Left hindlimb (tissue), 1 donor: Measurements from ENCODE around the gene ZNRF3.
A peak's percentile ranks its signal among the peaks of the same experiment; 100 is the strongest.

Experiments used
- DNase-seq: peaks from one replicate; pipeline ENCODE4 v3.0.0-alpha.2; 2018

Gene ZNRF3

DNA sequence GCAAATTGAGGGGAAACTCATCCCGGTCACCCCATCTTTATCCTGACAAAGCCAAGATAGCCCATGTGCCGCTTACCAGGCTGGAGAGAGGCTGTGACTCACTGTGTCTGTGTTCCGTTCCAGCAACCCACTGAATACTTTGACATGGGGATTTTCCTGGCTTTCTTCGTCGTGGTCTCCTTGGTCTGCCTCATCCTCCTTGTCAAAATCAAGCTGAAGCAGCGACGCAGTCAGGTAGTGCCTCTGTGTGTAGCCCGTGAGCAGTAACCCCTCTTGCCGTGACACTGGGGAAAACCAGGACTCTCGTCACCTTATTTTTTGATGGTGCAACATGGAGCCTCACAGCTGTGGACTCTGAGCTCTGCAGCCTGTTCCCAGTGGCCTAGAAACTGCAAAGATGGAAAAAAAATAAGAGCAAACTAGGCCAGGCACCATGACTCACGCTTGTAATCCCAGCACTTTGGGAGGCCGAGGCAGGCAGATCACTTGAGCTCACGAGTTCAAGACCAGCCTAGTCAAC, 161.3 kb downstream of the ZNRF3 start:
- no peak for DNase-seq

DNA sequence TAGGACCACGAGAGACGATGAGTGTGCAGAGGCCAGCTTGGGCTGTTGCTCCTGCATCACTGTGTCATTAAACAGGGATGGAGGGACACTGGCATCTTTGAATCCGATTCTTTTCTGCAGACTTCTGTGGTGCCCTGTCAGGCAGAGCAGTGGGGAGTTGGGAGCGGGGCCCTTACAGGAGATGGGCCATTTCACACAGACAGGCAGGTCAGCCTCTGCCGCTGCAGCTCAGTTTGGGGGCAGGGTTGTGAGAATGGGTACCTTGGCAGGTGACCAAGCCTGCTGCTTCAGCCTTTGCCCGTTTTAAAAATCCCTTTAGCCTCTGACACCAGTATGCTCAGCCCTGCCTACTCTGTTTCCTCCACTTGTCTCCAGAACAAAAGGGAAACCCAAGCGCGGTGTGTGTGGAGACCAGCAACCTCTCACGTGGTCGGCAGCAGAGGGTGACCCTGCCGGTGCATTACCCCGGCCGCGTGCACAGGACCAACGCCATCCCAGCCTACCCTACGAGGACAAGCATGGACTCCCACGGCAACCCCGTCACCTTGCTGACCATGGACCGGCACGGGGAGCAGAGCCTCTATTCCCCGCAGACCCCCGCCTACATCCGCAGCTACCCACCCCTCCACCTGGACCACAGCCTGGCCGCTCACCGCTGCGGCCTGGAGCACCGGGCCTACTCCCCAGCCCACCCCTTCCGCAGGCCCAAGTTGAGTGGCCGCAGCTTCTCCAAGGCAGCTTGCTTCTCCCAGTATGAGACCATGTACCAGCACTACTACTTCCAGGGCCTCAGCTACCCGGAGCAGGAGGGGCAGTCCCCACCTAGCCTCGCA, 165.7 kb downstream of the ZNRF3 start:
- DNase-seq, result no peak

DNA sequence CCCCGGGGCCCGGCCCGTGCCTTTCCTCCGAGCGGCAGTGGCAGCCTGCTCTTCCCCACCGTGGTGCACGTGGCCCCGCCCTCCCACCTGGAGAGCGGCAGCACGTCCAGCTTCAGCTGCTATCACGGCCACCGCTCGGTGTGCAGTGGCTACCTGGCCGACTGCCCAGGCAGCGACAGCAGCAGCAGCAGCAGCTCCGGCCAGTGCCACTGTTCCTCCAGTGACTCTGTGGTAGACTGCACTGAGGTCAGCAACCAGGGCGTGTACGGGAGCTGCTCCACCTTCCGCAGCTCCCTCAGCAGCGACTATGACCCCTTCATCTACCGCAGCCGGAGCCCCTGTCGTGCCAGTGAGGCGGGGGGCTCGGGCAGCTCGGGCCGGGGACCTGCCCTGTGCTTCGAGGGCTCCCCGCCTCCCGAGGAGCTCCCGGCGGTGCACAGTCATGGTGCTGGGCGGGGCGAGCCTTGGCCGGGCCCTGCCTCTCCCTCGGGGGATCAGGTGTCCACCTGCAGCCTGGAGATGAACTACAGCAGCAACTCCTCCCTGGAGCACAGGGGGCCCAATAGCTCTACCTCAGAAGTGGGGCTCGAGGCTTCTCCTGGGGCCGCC, 166.4 kb downstream of the ZNRF3 start:
- DNase-seq, result no peak

DNA sequence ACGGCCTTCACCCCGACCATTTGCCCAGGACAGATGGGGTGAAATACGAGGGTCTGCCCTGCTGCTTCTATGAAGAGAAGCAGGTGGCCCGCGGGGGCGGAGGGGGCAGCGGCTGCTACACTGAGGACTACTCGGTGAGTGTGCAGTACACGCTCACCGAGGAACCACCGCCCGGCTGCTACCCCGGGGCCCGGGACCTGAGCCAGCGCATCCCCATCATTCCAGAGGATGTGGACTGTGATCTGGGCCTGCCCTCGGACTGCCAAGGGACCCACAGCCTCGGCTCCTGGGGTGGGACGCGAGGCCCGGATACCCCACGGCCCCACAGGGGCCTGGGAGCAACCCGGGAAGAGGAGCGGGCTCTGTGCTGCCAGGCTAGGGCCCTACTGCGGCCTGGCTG, 167.1 kb downstream of the ZNRF3 start:
- no peak for DNase-seq

DNA sequence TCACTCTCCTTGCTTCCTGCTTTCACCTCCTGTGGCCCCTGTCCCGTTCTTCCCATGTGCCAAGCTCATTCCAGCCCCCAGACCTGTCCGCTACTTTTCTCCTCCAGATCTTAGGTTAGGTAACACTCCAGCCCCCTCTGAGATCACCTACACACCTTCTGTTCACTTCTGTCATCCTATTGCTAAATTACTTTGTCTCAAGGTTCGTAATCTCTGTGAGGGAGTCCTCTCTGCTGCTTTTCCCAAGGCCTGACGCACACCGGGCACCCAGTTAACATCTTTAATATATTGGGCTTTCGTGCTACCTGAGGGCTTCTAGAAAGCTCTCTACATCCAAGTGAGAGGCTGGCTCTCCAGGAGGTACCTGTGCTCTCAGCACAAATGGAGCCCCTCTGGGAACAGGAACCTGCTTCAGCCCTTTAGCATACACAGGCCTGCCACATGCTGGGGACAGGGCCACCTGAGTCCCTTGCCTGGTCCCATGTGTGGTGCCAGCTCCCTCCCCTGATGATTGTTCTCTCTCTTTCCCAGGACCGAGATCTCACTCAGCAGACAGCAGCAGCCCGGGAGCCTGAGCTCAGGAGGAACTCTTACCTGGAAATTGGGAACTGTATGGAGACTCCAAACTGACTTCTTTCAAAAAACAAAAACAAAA, 169.8 kb downstream of the ZNRF3 start:
- DNase-seq, result no peak

DNA sequence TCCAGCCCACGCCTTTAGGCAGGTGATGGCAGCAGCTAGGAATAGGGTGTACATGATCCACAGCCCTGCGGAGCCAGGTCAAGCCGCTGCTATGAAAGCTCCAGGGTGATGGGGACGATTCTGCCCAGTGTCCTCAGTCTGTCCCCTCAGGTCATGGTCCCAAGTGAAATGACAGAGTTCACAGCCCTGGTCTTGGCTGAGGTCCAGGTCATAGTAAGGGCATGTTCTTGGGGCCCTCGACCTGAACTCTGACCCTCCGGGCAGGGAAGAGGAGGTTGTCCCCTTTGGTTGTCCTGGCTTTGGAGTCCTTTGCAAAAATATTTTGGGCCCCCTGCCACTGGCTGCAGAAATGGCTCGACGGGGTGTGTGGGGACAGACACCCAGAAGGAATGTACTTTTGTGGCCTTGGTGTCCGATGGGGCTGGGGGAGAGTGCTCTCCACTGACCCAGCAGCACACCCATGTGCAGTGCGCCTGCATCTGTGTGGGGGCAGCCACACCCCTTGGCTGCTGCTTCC, 170.9 kb downstream of the ZNRF3 start:
- DNase-seq, result no peak

DNA sequence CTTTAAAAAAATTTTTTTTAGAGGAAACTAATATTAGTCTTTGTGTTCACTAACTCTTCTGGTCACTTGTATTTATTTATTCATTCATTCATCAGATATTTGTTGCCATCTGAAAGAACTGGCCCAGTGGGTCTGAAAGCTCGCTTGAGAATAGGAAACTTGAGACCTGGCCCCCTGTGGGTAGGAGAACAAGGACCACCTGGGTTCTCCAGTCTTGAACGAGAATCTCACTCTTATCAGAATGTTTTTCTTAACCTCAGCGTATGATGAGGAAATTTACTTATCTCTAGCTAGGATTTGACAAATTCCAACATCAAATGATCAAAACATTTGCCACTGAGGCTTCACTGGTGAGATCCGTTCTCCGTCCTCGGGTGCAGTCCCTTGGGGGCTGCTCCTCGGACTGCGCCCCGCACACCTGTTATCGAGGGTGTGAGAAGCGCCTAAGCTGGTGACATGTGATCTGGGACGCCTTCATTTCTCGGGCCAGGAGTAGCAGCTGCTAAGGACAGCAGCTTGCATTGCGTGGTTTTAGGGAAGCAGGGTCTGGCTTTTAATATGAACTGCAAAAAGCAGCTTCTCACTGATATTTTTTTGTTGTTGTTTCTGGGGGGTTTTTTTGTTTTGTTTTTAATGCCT, 171.9 kb downstream of the ZNRF3 start:
- no peak for DNase-seq

DNA sequence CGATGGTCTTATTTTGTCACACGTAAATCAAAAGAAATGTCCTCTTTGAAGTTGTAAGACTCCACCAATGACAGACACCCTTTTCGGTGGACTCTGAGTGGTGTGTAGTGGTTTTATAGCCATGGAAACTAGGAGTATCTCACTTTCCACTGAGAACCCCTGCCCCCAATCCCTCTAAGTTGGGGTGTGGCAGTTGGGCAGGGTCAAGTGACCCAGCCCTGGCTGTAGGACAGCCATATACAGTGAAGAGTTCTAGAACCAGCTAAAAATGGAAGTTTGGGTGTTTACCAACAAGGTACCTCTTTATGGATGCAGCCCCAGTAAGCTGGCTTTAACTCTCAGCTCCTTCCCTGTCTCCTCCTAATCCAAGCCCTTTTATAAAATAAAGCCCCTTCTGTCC, 173.1 kb downstream of the ZNRF3 start:
- no peak for DNase-seq

DNA sequence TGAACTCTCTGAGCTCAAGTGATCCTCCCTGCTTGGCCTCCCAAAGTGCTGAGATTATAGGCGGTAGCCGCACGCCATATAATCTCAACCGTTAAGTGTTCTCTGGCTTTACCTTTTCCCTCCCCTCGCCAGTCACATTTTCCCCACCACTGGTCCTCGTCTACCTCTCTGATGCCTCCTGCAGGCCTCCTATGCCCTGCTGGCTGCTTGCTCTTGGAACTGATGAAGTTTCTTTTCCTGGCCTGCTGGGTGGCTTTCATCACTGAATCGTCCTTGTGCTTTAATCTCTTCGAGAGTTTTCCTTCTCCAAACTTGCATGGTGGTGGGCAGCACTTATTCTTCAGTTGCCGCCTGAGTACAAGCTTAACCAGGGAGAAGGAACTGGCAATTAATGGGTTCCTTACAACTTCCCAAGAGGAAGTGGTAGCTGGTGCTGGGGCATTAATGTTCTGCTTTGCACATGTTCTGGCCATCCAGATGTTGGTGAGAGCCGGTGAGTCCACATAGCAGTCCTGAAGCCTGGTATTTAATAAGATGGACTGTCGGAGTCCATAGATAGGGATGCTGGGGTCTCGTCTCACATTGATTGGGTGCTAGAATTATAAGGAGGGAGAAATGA, 177.0 kb downstream of the ZNRF3 start:
- no peak for DNase-seq

DNA sequence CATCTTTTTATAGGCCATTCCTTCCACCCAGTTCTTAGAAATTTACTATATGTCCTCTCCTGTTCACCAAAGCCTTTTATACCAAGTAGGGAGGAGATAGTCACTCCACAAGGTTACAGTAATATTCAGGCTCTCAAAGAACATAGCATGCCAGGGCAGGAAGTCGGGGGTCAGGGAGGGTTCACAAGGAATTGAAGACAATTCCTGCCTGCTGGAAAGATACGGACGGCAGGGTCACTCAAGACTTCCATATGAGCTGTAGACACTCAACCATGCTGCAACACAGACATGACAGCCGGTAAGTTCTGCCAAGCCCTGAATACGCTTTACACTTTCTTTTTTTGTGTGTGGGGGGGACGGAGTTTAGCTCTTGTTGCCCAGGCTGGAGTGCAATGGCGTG, 177.6 kb downstream of the ZNRF3 start:
- no peak for DNase-seq

DNA sequence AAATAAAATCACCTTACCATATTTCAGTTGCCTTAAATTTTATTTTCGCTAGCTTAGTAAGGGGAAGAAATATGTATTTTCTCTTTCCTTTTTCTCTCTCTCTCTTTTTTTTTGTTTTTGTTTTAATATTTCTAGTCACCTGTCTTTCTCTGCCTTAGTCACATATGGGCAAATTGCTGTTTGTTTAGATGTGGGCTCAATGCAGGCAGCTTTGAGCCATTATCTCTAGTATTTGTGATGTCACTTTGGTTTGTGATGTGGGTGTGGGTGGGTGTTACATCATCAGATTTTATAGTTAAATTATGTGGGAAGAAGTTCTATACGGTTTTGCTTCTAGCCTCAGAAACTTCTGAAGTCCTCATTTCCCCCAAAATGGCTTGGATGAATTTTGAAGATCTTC, 178.4 kb downstream of the ZNRF3 start, which contains the start of gene C22orf31:
Gene C22orf31 (minus strand): TSS at position 59 of the 400 bp plus-strand sequence. CDS start 39 bp downstream, at position 20.
- no peak for DNase-seq

DNA sequence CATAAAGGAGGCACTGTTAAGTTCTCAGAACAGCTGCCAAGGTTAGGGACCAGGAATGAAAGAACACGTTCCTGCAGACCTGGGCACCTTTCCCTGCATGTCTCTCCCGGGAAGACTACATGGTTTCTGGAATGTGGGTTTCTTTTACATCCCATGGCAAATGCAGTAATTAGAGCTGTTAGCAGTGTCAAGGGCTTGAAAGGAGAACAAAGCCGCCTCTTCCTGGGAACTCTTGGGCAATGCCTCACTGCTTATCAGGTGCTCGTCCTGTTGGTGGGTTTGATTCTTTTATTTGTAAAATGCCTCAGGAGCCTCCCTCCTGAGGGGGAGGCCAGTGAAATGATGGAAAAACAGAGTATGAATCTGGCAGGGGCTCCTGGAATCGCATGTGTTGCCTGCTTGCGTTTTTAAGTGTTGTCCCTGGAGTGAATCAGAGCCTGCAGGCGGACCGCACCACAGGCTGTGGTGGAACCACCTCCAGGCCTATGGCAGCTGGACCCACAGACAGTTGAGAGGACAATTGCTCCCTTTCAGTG, 179.0 kb downstream of the ZNRF3 start:
- DNase-seq, result peak; percentile 62

DNA sequence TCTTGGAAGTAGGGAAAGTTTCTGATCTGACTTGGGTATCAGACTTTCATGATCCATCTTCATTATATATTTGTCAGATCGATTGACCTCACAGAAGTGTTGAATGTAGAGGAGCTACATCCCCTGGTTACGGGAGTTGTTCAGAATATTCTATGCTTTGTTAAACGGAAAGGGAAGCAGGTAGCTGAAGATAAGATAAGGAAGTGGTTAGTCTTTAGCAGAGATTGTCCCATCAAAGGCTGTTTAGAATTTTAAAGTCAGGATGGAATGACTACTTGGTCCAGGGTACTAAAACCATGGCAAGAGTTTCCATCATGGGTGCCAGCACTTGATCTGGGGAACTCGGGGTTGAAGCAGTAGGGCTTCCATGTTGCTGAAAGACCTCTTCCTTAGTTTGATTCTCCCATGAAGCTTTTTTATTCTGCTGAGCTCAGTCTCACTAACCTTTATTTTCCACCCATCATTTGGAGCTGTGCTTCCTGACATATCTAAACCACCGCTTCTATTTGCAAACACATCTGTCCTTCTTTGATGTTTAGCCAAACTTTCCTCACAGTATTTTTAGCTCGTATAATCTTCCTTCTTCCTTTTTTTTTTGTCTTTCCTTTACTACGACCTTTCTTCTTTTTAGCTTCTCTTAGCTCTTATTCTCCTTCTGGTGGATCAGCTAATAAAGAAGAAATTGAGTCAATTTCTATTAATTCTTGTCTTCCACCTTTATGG, 182.3 kb downstream of the ZNRF3 start:
- no peak for DNase-seq

DNA sequence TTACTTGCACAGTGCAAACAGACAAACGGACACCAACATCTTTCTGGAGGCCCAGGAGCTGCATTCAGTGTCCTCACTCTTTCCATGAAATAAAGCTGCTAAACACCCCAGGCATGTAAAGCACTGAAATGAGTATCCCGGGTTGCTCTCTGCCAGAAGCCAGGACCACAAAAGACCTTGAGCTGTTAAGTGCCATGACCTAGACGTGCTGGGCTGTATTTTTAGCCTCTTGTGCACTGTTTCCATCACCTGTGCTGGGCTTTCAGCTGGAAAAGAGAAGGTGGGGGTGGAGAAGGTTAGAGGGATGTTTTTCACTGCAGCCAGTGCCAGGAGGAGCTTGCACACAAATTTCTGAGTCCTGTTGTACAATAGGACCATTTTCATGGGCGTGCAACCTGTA, 186.1 kb downstream of the ZNRF3 start:
- no peak for DNase-seq

DNA sequence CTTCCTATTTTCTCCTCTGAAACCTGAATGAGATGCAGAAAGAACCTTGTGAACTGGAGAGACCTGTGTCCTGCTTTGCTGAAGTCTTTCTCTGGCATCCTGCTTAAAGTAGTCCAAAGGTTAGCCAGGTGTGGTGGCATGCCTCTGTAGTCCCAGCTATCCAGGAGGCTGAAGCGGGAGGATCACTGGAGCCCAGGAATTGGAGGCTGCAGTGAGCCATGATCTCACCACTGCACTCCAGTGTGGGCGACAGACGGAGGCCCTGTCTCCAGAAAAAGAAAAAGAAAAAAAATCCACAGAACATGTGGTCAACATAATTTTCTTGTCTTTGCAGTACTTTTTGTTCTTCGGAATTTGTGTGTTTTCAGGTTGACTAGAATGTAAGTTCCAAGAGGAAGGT, 187.1 kb downstream of the ZNRF3 start:
- no peak for DNase-seq

DNA sequence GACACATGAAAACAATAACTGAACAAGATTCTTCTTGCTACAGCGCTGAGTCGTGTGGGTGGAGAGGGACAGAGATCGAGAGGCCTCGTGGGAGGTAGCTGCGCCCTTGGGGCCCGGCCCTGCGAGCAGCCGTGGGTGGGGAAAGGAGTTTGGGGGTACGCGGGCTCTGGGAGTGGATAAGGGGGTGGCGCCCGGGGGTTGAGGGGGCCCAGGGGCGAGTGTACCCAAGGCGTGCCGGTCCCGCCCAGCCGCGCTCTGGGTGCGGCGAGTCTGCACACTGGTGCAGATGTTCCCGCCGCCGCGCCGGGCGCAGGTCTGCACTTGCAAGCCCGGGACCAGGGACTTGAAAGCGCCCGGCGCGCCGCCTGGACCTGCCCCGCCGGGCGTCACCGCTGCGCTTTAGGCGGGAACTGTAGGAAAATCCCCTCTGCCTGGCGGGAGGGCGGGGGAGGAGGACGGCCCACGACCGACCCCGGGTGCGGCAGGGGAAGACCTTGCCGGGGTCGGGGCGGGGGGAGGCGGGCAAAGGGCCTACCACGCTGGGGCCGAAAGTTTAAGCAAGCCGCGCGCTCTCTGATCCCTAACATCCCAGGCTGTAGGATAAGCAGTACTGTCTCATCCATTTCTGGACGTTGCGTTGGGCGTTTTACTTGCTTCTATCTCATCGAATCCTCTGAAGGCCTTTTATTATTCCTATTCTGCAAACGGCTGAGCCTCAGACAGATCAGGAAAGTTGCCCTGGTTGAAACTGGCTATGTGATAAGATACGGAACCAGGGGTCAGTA, 188.1 kb downstream of the ZNRF3 start:
- peak; percentile 54 for DNase-seq

DNA sequence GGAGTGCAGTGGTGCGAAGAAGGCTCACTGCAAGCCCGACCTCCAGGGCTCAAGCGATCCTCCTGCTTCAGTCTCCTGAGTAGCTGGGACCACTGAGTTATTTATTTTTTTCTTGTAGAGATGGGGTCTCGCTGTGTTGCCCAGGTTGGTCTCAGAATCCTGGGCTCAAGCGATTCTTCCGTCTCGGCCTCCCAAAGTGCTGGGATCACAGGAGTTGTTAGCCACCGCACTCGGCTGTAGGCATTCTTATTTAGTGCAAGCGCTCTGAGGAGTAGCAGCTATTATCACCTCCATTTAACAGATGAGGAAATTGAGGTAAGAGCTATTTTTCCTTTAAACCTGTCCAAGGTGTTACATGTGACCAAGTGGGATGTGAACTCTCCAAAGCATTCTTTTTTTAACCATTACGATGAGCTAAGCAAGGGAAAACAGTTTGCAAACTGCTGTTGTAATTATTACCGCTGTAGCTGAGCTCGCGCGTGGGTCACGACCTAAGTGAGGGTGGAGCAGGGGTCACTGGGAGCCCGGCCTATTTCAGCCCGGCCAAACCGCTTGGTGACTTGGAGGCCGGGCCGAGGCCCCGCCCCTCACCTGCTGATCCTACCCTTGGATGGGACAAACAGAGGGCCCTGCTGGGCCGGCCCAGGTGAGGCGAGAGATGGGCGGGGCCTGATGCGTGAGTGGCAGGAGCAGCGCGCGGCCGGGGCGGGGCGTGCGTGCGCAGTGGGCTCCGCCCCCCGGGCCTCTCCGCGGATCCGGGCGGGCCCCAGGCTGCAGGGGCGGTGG, 189.0 kb downstream of the ZNRF3 start:
- peak; percentile 88 for DNase-seq

DNA sequence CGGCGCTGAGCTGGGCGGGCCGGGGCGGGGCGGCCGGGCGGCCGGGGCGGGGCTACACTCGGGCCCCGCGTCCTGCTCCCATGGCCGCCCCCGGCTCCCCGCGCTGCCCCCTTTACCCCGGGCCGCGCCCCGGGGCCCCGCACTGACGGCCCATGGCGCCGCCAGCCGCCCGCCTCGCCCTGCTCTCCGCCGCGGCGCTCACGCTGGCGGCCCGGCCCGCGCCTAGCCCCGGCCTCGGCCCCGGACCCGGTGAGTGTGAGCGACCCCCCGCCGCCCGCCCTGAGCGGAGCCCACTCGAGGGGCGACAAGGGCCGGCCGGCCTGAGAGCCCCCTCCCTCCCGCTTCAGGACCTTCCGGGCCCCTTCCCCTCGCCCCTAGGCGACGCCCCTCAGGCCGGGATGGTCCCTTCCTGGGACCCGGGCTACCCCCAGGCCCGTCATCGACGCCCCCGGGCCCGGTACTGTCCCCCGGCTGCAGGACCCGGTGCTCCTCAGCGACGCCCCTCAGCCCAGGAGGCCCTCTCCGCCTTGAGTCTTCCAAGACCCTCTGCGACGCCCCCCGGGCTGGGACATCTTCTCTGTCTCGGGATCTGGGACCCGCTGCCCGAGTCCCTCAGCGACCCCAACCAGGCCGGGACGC, 189.7 kb downstream of the ZNRF3 start, which contains the start of gene KREMEN1:
Gene KREMEN1 (plus strand): TSS at position 57 of the 639 bp plus-strand sequence. CDS start 96 bp downstream, at position 153.
- DNase-seq, result no peak

DNA sequence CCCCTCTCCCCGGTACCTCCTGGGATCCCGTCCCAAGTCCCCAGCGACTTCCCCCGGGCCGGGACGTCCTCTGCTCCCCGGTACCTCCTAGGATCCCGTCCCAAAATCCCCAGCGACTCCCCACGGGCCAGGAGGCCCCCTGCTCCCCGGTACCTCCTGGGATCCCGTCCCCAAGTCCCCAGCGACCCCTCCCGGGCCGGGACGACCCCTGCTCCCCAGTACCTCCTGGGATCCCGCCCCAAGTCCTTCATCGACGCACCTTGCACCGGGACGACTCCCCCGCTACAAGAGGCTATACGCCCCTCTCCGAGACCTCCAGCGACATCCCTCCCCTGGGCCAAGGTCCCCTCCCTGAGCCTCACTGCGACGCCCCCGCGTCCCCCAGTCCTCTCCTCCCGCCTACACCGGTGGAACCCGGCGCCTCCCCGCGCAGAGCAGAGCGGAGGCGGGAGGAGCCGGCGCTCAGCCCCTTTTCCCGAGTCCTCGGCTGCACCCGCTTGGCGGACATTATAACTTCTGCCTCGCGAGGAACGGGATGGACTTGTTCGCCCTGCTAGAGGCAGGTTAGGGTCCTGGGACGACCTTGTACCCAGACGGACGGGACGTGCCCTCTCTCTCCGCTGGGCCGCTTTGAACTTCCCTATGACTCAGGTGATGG, 190.4 kb downstream of the ZNRF3 start:
- DNase-seq, result peak; percentile 74
